GM18951 (cell line): ENCODE results near the gene AFF1.
"Not testable (repeated sequence)": the region's sequence is repeated elsewhere in the genome, so short reads cannot be mapped to it uniquely, and the experiment has no call there.

Source experiments
- POLR2A ChIP-seq: IDR thresholded peaks from 4 replicates; pipeline ENCODE4 v1.6.1; 2011; ENCODE audit warnings: mild to moderate bottlenecking; ENCODE audit not compliant: insufficient read length, insufficient read depth; ENCODE audit errors: extremely low read depth
- in situ Hi-C: fragments of 300-500 bp; cut with MboI; formaldehyde crosslinking; loops from one replicate; pipeline ENCODE4 v1.12.0; 2022; ENCODE audit warnings: low sequenced_read_pairs, mixed read lengths, inconsistent platforms; ENCODE audit not compliant: unreplicated experiment

AFF1 gene

GRCh38 chr4:87067124-87067885 lies 132.5 kb downstream of the AFF1 start:
- in situ Hi-C loops: no loop called here
- no peak for TF ChIP-seq POLR2A

- TF ChIP-seq POLR2A: no peak
- in situ Hi-C loops: no loop called here
Measured at GRCh38 chr4:87068583-87069021, 133.8 kb downstream of the AFF1 start.

GRCh38 chr4:87069037-87069742 lies 134.4 kb downstream of the AFF1 start:
- no peak for TF ChIP-seq POLR2A
- in situ Hi-C loops: no loop called here

GRCh38 chr4:87071401-87071800 lies 136.6 kb downstream of the AFF1 start:
- no peak for TF ChIP-seq POLR2A
- in situ Hi-C loops: no loop called here

- in situ Hi-C loops: not testable (repeated sequence)
Measured at GRCh38 chr4:87072545-87072944, 137.7 kb downstream of the AFF1 start.

GRCh38 chr4:87073199-87074120 lies 138.6 kb downstream of the AFF1 start:
- TF ChIP-seq POLR2A: no peak
- in situ Hi-C loops: no loop called here

GRCh38 chr4:87074121-87074488 lies 139.3 kb downstream of the AFF1 start:
- no peak for TF ChIP-seq POLR2A
- in situ Hi-C loops: no loop called here

- in situ Hi-C loops: no loop called here
- no peak for TF ChIP-seq POLR2A
Measured at GRCh38 chr4:87075876-87076275, 141.1 kb downstream of the AFF1 start.

GRCh38 chr4:87076690-87077358 lies 142.0 kb downstream of the AFF1 start:
- TF ChIP-seq POLR2A: no peak
- in situ Hi-C loops: no loop called here

- in situ Hi-C loops: no loop called here
- TF ChIP-seq POLR2A: no peak
Measured at GRCh38 chr4:87077914-87078585, 143.2 kb downstream of the AFF1 start.

GRCh38 chr4:87078987-87079486 lies 144.2 kb downstream of the AFF1 start:
- no peak for TF ChIP-seq POLR2A
- in situ Hi-C loops: no loop called here

GRCh38 chr4:87079967-87080366 lies 145.2 kb downstream of the AFF1 start:
- in situ Hi-C loops: no loop called here
- TF ChIP-seq POLR2A: no peak
